ENCODE data around the gene PATJ.

The PATJ gene

DNA sequence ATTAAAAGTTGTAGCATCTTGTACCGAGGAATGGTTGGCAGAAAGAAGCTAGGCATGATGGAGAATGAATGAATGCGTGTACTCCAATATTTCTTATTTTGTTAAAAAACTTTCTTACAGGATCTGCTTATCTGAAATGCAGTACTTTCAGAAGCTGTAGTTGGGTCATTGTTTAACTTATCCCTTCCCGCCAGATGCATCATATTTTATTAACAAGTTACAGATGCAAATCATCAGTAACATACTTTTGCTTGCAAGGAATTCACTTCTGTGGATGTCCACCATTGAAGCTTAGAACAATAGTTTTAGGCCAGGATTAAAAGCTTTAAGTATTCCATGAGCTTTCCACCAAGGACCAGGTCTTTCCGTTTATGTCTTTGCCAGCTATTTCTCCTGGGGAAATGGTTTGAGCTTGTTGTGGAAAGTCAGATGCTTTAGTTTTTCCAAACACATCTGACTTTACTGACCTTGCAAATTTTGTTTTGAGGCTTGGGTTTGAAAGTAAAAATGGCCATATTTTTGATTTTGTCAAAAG is 65.4 kb downstream of the PATJ start:
- no peak for DNase-seq (ENCODE audit: low read depth)
- no peak overlapping the region for H3K4me3 ChIP-seq (ENCODE audit: low read depth, low read length)
- TF ChIP-seq, protein P1, sequence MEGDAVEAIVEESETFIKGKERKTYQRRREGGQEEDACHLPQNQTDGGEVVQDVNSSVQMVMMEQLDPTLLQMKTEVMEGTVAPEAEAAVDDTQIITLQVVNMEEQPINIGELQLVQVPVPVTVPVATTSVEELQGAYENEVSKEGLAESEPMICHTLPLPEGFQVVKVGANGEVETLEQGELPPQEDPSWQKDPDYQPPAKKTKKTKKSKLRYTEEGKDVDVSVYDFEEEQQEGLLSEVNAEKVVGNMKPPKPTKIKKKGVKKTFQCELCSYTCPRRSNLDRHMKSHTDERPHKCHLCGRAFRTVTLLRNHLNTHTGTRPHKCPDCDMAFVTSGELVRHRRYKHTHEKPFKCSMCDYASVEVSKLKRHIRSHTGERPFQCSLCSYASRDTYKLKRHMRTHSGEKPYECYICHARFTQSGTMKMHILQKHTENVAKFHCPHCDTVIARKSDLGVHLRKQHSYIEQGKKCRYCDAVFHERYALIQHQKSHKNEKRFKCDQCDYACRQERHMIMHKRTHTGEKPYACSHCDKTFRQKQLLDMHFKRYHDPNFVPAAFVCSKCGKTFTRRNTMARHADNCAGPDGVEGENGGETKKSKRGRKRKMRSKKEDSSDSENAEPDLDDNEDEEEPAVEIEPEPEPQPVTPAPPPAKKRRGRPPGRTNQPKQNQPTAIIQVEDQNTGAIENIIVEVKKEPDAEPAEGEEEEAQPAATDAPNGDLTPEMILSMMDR (conservative IDR thresholded peaks at IDR 0.05; ENCODE audit: low read depth, low read length): no peak

DNA sequence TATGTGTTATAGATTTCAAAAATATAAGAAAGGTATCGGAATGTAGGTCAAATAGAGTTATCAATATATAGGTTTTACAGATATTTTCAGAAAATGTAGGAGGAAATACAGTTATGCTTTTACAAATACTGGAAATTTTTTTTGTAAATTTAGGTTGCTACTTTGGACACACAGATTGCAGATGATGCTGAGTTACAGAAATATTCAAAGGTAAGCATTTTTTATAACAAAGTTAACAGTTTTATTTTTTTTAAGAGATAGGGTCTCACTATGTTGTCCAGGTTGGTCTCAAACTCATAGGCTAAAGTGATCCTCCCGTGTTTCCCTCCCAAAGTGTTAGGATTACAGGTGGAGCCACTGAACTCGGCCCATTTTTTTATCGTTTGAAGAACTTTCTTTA is 66.0 kb downstream of the PATJ start:
- TF ChIP-seq, protein P1 (conservative IDR thresholded peaks at IDR 0.05; ENCODE audit: low read depth, low read length): no peak
- no peak for DNase-seq (ENCODE audit: low read depth)
- no peak overlapping the region for H3K4me3 ChIP-seq (ENCODE audit: low read depth, low read length)

DNA sequence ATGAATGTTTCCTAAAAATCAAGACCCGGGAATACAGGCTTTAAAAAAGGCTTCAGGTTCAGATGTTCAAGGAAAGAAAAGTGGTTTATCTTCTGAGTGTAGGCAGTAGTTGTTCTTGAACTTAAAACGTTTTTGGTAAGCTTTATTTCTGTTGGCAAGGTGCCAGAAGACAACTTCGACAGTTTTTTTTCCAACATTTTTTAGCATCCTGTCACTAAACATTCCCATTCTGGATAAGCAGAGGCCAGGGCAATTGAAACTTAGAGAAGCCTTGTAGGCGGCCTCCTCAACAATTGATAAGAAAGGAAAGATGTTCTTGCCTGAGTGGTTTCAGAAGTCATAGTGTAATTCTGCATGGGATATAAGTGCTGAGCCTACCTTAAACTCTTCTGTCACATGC is 66.7 kb downstream of the PATJ start:
- DNase-seq (ENCODE audit: low read depth): peak; percentile 26
- TF ChIP-seq, protein P1 (conservative IDR thresholded peaks at IDR 0.05; ENCODE audit: low read depth, low read length): no peak

DNA sequence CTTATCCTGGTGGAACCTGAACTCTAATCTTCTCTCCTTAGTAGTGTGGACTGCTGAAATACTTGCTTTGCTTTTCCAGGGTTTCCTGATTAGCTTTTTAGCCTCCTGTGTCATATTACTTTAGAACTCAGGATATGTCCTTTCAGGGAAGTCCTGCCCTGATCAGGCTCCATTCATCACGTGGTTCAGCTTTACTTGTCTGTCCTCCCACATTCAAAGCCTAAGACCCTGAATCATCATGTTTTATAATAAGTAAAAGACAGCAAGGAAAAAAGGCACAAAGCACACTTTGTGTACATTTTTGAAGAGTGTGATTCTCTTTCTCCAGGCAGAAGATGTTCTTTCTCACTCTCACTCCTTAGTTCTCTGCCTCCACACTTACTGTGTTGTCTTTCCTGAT is 70.6 kb downstream of the PATJ start:
- H3K4me3 ChIP-seq (ENCODE audit: low read depth, low read length): no peak overlapping the region
- TF ChIP-seq, protein P1 (conservative IDR thresholded peaks at IDR 0.05; ENCODE audit: low read depth, low read length): no peak
- DNase-seq (ENCODE audit: low read depth): no peak

More for the DNA sequence above, 66.7 kb downstream of the PATJ start:
- H3K4me3 ChIP-seq (ENCODE audit: low read depth, low read length): no peak overlapping the region

DNA sequence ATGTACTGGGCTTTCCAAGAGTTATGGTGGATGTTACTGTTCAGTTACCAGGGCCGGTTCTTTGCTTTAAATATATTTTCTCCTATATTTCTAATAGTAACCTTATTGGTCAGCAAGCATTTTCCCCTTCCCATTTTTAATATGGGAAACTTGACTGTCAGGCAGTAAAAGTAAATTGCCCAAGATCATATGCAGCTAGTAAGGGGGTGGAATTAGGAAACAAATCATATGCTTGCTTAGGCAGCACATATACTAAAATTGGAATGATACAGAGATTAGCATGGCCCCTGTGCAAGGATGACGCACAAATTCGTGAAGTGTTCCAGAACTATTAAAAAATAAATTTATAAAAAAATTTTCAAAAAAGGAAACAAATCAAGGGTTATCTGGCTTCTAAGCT is 73.9 kb downstream of the PATJ start:
- no peak for DNase-seq (ENCODE audit: low read depth)
- H3K4me3 ChIP-seq (ENCODE audit: low read depth, low read length): no peak overlapping the region
- TF ChIP-seq, protein P1 (conservative IDR thresholded peaks at IDR 0.05; ENCODE audit: low read depth, low read length): no peak

DNA sequence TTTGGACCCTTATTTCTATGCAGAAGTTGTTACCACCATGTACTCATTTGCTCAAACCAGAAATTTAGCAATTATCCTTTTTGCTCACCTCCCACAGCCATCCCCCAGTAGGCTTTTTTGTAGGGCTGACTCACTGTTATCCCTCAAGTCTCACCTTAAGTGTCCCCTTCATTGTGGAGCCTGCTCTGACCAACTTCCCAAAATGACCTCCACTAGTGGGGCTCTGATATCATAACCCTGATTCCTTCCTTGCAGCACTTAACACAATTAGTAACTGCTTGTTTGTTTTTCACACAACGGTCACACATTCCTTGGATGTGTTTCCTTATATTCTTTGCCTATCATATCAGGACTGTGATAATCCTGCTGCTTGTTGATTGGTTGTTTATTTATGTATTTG is 76.7 kb downstream of the PATJ start:
- TF ChIP-seq, protein P1 (conservative IDR thresholded peaks at IDR 0.05; ENCODE audit: low read depth, low read length): no peak
- DNase-seq (ENCODE audit: low read depth): no peak

DNA sequence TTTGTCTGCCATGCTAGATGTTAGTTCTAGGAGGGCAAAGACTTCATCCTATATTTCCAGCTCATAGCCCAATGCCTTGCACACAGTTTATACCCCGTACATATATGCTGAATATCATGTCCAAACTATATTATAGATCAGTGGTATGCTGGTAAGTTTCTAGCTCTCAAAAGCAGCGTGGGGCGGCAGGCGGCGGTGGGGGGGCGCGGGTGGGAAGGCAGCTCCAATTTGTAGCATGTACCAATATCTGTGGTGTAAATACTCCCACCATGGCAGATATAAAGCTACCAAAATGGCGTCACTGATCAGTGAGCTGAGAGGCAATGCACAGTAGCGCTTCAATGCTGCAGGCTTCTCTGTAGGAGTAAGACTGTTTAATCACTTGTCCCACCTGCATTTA is 77.1 kb downstream of the PATJ start:
- no peak for DNase-seq (ENCODE audit: low read depth)
- H3K4me3 ChIP-seq (ENCODE audit: low read depth, low read length): no peak overlapping the region
- TF ChIP-seq, protein P1 (conservative IDR thresholded peaks at IDR 0.05; ENCODE audit: low read depth, low read length): no peak

More for the DNA sequence above, 76.7 kb downstream of the PATJ start:
- H3K4me3 ChIP-seq (ENCODE audit: low read depth, low read length): no peak overlapping the region

Data from choroid plexus epithelial cell (primary cell).